ENCODE results near the gene TTC28.

GRCh38 chr22:27970596-27971220 is 708.9 kb downstream of the TTC28 start:
- TF ChIP-seq EZH2 (IDR thresholded peaks at IDR 0.05; ENCODE audit: borderline replicate concordance, insufficient read depth, low read length, poor library complexity, severe bottlenecking) = no peak
- no peak for TF ChIP-seq REST (IDR thresholded peaks at IDR 0.05; ENCODE audit: borderline replicate concordance)
- no peak for TF ChIP-seq CTCF (IDR thresholded peaks at IDR 0.05; ENCODE audit: poor library complexity, severe bottlenecking)
- no peak for TF ChIP-seq EP300 (conservative IDR thresholded peaks at IDR 0.05; ENCODE audit: poor library complexity, severe bottlenecking)

Data from neural cell (in vitro differentiated cells).